IMR-90 (cell line): Measurements from ENCODE around the gene TM2D1. TPM values are rescaled to one million over a fixed set of nuclear protein-coding genes. Genes with fewer than 3 reads are reported as not detected.

Experiments
- ATAC-seq: fragments of 200-7000 bp; cut with Tn5 transposase; 2 replicates; pipeline ENCODE4 v1.9.1; 2020; ENCODE audit warnings: low read depth, mild to moderate bottlenecking, moderate library complexity
- BruUV-seq: library from RNA; stranded (reverse); fragments of 400-500 nt; replicated peaks from 2 replicates; lab custom pipeline; 2021; lab: Mats Ljungman, UMichigan
- CTCF ChIA-PET: fragments of 300-600 bp; formaldehyde crosslinking; extraction: SDS; loops from one replicate; lab custom pipeline; 2021; ENCODE audit warnings: antibody characterized with exemption; lab: Yijun Ruan, JAX
- POLR2A ChIA-PET: fragments of 300-600 bp; sonication (Branson Sonifier 250); formaldehyde crosslinking; loops from one replicate; lab custom pipeline; 2022; ENCODE audit warnings: antibody characterized with exemption; ENCODE audit not compliant: unreplicated experiment; lab: Charles Lee
- DNase-seq: peaks from one replicate; pipeline ENCODE4 v3.0.0; 2013
- H2AFZ ChIP-seq: replicated peaks from 2 replicates; pipeline ENCODE3; 2013; ENCODE audit warnings: low read length, mild to moderate bottlenecking; ENCODE audit not compliant: poor library complexity
- H2AK5ac ChIP-seq: 2 replicates; pipeline ENCODE4 v1.6.1; 2013; ENCODE audit warnings: low read depth, low read length, inconsistent platforms
- H2AK9ac ChIP-seq: replicated peaks from 2 replicates; pipeline ENCODE3; 2013; ENCODE audit warnings: mild to moderate bottlenecking, low read depth, low read length, moderate library complexity; ENCODE audit not compliant: poor library complexity
- H2BK120ac ChIP-seq: 2 replicates; pipeline ENCODE4 v1.6.1; 2013; ENCODE audit warnings: low read depth, low read length, inconsistent platforms
- H2BK15ac ChIP-seq: 3 replicates; pipeline ENCODE4 v1.6.1; 2013; ENCODE audit warnings: low read depth, low read length, inconsistent platforms
- H2BK20ac ChIP-seq: 2 replicates; pipeline ENCODE4 v1.6.1; 2013; ENCODE audit warnings: low read depth, mild to moderate bottlenecking, inconsistent platforms, low read length, moderate library complexity
- H2BK5ac ChIP-seq: 2 replicates; pipeline ENCODE4 v1.6.1; 2013; ENCODE audit warnings: mild to moderate bottlenecking, low read depth, low read length, inconsistent platforms; ENCODE audit not compliant: poor library complexity, severe bottlenecking
- H3K14ac ChIP-seq: replicated peaks from 2 replicates; pipeline ENCODE4 v1.6.1; 2013; ENCODE audit warnings: low read depth, low read length, inconsistent platforms
- H3K18ac ChIP-seq: 2 replicates; pipeline ENCODE4 v1.6.1; 2013; ENCODE audit warnings: low read depth, low read length, control low read depth
- H3K23ac ChIP-seq: 2 replicates; pipeline ENCODE4 v1.6.1; 2013; ENCODE audit warnings: low read depth, low read length, inconsistent platforms
- H3K27ac ChIP-seq: 2 replicates; pipeline ENCODE4 v1.5.1; 2013; ENCODE audit warnings: mild to moderate bottlenecking, control low read depth, low read length; ENCODE audit not compliant: insufficient read depth
- H3K27me3 ChIP-seq: 2 replicates; pipeline ENCODE4 v1.6.1; 2013; ENCODE audit warnings: low read length; ENCODE audit not compliant: control insufficient read depth, insufficient read depth
- H3K36me3 ChIP-seq: 2 replicates; pipeline ENCODE4 v1.6.1; 2013; ENCODE audit warnings: low read length, mixed read lengths; ENCODE audit not compliant: control insufficient read depth, insufficient read depth
- H3K4ac ChIP-seq: 2 replicates; pipeline ENCODE4 v1.6.1; 2013; ENCODE audit warnings: low read depth, low read length, inconsistent platforms
- H3K4me1 ChIP-seq: 2 replicates; pipeline ENCODE4 v1.6.1; 2013; ENCODE audit warnings: low read length, mixed read lengths; ENCODE audit not compliant: control insufficient read depth, insufficient read depth
- H3K4me2 ChIP-seq: 2 replicates; pipeline ENCODE4 v1.6.1; 2013; ENCODE audit warnings: low read depth, mild to moderate bottlenecking, control low read depth, low read length, moderate library complexity
- H3K4me3 ChIP-seq: 2 replicates; pipeline ENCODE4 v1.5.1; 2013; ENCODE audit warnings: low read depth, mild to moderate bottlenecking, control low read depth, low read length, moderate library complexity; ENCODE audit not compliant: insufficient read depth
- H3K56ac ChIP-seq: 2 replicates; pipeline ENCODE4 v1.6.1; 2013; ENCODE audit warnings: low read length, inconsistent platforms; ENCODE audit not compliant: insufficient read depth; ENCODE audit errors: extremely low read depth
- H3K79me1 ChIP-seq, 2 experiments: 2 replicates each; pipeline ENCODE4 v1.6.1; 2013; ENCODE audit warnings: low read length in 2 of 2, inconsistent platforms in 1 of 2, low read depth in 1 of 2
- H3K9ac ChIP-seq: 2 replicates; pipeline ENCODE4 v1.6.1; 2013; ENCODE audit warnings: low read depth, low read length, control low read depth
- H3K9me1 ChIP-seq: 2 replicates; pipeline ENCODE4 v1.6.1; 2013; ENCODE audit warnings: low read length, inconsistent platforms; ENCODE audit not compliant: insufficient read depth
- H3K9me3 ChIP-seq: 2 replicates; pipeline ENCODE4 v1.6.1; 2013; ENCODE audit warnings: low read length; ENCODE audit not compliant: control insufficient read depth, insufficient read depth
- H4K20me1 ChIP-seq: 2 replicates; pipeline ENCODE4 v1.6.1; 2013; ENCODE audit warnings: low read length, inconsistent platforms; ENCODE audit not compliant: insufficient read depth
- H4K5ac ChIP-seq: 2 replicates; pipeline ENCODE4 v1.6.1; 2013; ENCODE audit warnings: mild to moderate bottlenecking, low read depth, low read length, control low read depth
- H4K8ac ChIP-seq, 2 experiments: 2 replicates each; pipeline ENCODE4 v1.6.1; 2013; ENCODE audit warnings: low read depth in 2 of 2, low read length in 2 of 2, control low read depth in 1 of 2, inconsistent platforms in 1 of 2
- H4K91ac ChIP-seq: 2 replicates; pipeline ENCODE4 v1.6.1; 2013; ENCODE audit warnings: low read depth, low read length, inconsistent platforms; ENCODE audit not compliant: insufficient read depth
- NFE2L2 ChIP-seq: fragments of 150-350 bp; IDR thresholded peaks from 2 replicates; pipeline ENCODE4 v1.6.1; 2016; ENCODE audit warnings: low read depth, mild to moderate bottlenecking, low read length
- RFX5 ChIP-seq: IDR thresholded peaks from 2 replicates; pipeline ENCODE4 v1.8.0; 2012; ENCODE audit warnings: low read depth, mild to moderate bottlenecking, low read length, moderate library complexity
- SMC3 ChIP-seq: fragments of 150-350 bp; IDR thresholded peaks from 2 replicates; pipeline ENCODE4 v1.6.1; 2016; ENCODE audit warnings: low read depth, mild to moderate bottlenecking, antibody characterized with exemption, low read length, moderate library complexity
- WGBS, 2 experiments: methylation state at CpG; one replicate each; pipeline versions ENCODE4 v1.1.5 to v1.1.7; 2013; ENCODE audit warnings: missing lambda C conversion rate in 2 of 2; ENCODE audit not compliant: insufficient read length in 1 of 2; ENCODE audit errors: extremely low coverage in 2 of 2; 5-methylcytosine and 5-hydroxymethylcytosine counted together
- dilution Hi-C: fragments of 300-500 bp; cut with HindIII; formaldehyde crosslinking; loops from one replicate; pipeline ENCODE4 v1.14.3; 2018; ENCODE audit warnings: low sequenced_read_pairs; ENCODE audit not compliant: unreplicated experiment
- in situ Hi-C: fragments of 300-500 bp; cut with MboI; formaldehyde crosslinking; loops from 3 replicates; pipeline ENCODE4 v1.14.3; 2019; ENCODE audit warnings: low sequenced_read_pairs, inconsistent platforms, mixed read lengths
- intact Hi-C: fragments of 100-400 bp; cut with micrococcal nuclease; formaldehyde crosslinking; loops from 2 replicates; pipeline ENCODE4 v1.10.0; 2022
- polyA plus RNA-seq, 3 experiments: library from polyadenylated mRNA; depleted of rRNA; stranded (reverse); fragments of >200 nt; gene quantifications; 2 replicates each; pipeline ENCODE4 v1.2.3, GENCODE V29; 2012; ENCODE audit warnings: low replicate concordance in 1 of 3
- total RNA-seq: library from RNA; depleted of rRNA; stranded (reverse); fragments of >200 nt; gene quantifications from 2 replicates; pipeline ENCODE4 v1.2.3, GENCODE V29; 2012
- TF ChIP-seq, protein P1 (sequence below): fragments of 150-350 bp; IDR thresholded peaks from 2 replicates; pipeline ENCODE4 v1.6.1; 2016; ENCODE audit warnings: low read depth, mild to moderate bottlenecking, low read length, moderate library complexity, borderline replicate concordance
- TF ChIP-seq, protein P2 (sequence below): fragments of 150-350 bp; IDR thresholded peaks from 2 replicates; pipeline ENCODE4 v1.6.1; 2017; ENCODE audit warnings: mild to moderate bottlenecking, antibody characterized with exemption, low read length, low read depth

The TM2D1 gene
- total and polyA plus RNA-seq, 2 of the 4 experiments (the other 2 are of a cell fraction), result 14.3 to 32.7 TPM

DNA sequence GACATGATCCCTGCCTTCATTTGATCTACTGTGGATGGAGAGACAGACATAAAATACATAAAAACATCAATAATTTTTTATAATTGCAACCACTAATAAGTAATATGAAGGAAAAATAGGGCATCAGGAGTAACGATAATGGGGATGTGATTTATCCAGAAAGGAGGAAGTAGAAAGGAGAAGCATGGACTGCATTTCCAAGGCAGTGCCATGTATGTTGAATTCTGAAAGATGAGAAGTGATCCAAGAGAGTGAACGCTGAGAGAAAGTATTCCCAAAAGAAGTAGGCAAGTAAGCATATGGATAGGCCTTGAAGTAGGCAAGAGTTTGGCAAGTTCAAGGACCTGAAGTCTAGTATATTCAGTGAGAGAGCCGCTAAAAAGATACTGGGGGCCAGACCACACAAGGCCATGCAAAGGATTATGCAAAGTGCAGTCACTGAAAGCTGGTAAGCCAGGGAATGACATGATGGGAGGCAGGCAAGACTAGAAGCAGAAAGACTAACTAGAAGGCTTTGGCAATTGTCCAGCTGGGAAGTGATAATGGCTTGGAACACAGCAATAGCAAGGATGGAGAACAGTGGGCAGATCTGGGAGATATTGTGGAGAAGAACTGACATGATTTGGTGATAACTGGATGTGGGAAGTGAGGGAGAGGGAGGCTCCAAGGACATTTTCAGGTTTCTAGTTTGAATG, 85.9 kb downstream of the TM2D1 start:
- H3K79me1 ChIP-seq, result no peaks in the 10 kb centered on the region
- no peak overlapping the region for H3K27ac ChIP-seq
- no peak overlapping the region for H2AFZ ChIP-seq
- no peak overlapping the region for H3K18ac ChIP-seq
- no peak overlapping the region for H4K5ac ChIP-seq
- H3K4me1 ChIP-seq, result no peaks in the 10 kb centered on the region
- no peaks in the 10 kb centered on the region for H3K9me1 ChIP-seq
- H3K9ac ChIP-seq, result no peak overlapping the region
- no peak overlapping the region for H3K14ac ChIP-seq
- ChIA-PET CTCF (no interaction called here), POLR2A (no interaction called here)
- WGBS, 2 experiments, result 73% methylated on average over 2 of the region's 3 CpGs; no CpG with 5 or more reads in 1 of the 2 experiments
- H3K4ac ChIP-seq, result no peak overlapping the region
- no peak overlapping the region for H3K23ac ChIP-seq
- no peaks in the 10 kb centered on the region for H3K27me3 ChIP-seq
- ATAC-seq, result no peak
- H2BK15ac ChIP-seq, result no peak overlapping the region
- in situ Hi-C loops (no loop called here), intact Hi-C loops (no loop called here), dilution Hi-C loops (no loop called here)
- H4K20me1 ChIP-seq, result no peaks in the 10 kb centered on the region
- H3K56ac ChIP-seq, result no peak overlapping the region
- no peak overlapping the region for H2BK120ac ChIP-seq
- no peak overlapping the region for H2AK5ac ChIP-seq
- no peak overlapping the region for H3K4me2 ChIP-seq
- DNase-seq, result no peak
- no peak overlapping the region for H4K91ac ChIP-seq
- no peaks in the 10 kb centered on the region for H3K9me3 ChIP-seq
- H2AK9ac ChIP-seq, result no peak overlapping the region
- H3K36me3 ChIP-seq, result no peaks in the 10 kb centered on the region
- H4K8ac ChIP-seq, result no peak overlapping the region
- no peak for TF ChIP-seq RFX5
- TF ChIP-seq, protein P1, sequence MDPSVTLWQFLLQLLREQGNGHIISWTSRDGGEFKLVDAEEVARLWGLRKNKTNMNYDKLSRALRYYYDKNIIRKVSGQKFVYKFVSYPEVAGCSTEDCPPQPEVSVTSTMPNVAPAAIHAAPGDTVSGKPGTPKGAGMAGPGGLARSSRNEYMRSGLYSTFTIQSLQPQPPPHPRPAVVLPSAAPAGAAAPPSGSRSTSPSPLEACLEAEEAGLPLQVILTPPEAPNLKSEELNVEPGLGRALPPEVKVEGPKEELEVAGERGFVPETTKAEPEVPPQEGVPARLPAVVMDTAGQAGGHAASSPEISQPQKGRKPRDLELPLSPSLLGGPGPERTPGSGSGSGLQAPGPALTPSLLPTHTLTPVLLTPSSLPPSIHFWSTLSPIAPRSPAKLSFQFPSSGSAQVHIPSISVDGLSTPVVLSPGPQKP, result no peak
- TF ChIP-seq, protein P2, sequence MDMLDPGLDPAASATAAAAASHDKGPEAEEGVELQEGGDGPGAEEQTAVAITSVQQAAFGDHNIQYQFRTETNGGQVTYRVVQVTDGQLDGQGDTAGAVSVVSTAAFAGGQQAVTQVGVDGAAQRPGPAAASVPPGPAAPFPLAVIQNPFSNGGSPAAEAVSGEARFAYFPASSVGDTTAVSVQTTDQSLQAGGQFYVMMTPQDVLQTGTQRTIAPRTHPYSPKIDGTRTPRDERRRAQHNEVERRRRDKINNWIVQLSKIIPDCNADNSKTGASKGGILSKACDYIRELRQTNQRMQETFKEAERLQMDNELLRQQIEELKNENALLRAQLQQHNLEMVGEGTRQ, result no peak
- no peak for TF ChIP-seq SMC3
- no peak for TF ChIP-seq NFE2L2
- H3K4me3 ChIP-seq, result no peak overlapping the region
- BruUV-seq, result no TSS peak
- H2BK20ac ChIP-seq, result no peak overlapping the region
- H2BK5ac ChIP-seq, result no peak overlapping the region
